EL (cell line): ENCODE data around the gene KLHDC8A.
"Not testable (repeated sequence)": the region's sequence is repeated elsewhere in the genome, so short reads cannot be mapped to it uniquely, and the experiment has no call there.

Experiments used
- DNase-seq: peaks from one replicate; pipeline ENCODE4 v3.0.0-alpha.2; 2016

Gene KLHDC8A

DNA sequence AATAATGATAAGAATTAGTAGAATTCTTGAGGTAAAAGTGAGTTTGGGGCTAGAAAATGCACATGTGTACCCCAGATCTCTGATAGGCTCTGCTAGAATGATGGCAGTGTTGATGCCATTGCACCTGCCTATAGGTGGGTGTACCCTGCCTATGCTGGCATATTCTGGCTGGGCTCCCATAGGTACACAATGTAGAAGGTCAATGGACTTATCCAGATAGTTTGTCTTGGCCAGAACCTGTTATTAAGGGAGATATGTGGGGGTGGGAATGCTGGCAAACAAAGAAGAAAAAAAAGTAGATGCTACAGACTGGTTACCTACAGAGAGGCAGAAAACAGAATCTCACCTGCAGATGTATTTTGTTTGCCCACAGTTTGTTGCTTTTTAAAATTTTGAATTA, 14.1 kb upstream of the KLHDC8A start:
- DNase-seq, result no peak

DNA sequence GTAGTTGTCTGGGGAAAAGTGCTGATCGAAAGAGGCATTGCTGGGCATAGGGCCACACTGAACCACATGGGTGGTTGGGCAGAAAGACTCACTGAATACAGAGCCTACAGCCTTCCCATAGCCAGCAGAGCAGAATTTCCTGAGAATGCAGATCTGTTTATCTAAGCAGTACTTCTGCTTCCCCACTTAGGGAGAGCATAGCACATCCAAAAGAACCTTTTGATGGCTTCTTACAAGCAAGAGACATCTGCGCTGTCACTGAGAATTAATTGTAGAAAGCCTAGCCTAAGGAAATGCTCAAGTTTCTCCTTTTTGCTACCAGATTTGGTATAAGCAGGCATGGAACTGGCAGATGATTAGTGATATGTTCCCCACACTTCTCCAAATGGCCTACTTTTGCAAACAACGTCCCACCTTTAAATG, 13.0 kb upstream of the KLHDC8A start:
- DNase-seq, result no peak

DNA sequence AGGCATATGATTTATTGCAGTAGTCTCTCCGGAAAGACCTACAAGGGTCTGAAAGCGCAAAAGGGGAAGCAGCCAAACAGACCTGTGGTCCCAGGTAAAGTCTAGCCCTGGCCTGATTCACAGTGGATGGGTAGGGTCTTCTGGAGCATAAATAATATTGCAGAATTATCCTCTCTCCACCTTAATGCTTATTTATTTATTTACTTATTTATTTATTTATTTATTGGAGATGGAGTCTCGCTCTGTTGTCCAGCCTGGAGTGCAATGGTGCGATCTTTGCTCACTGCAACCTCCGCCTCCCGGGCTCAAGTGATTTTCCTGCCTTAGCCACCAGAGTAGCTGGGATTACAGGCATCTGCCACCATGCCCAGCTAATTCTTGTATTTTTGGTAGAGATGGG, 11.8 kb upstream of the KLHDC8A start:
- DNase-seq, result no peak

DNA sequence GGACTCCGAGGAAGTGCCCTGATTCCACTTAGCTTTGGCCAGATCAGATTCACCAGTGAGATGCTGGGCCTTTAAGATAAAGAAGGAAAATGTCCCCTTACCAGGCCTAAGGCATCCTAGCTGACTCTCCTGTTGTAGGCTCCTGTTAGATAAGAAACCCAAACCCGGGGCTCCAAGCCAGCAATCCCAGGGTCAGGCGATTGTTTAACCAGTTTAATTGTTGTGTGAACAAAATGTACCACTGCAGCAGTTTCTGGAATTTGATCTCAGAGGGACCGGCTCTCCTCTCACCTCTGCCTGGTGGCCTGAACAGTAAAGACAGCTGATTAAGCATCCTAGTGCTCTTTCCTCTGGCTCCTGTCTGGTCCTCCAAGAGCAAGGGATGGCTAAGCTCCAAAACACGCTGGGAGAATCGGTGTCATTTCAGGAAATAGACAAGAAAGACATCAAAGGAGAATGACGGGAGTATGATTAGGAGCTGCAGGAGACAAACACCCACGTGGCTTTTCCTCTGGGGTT, 9.3 kb upstream of the KLHDC8A start:
- DNase-seq, result no peak

DNA sequence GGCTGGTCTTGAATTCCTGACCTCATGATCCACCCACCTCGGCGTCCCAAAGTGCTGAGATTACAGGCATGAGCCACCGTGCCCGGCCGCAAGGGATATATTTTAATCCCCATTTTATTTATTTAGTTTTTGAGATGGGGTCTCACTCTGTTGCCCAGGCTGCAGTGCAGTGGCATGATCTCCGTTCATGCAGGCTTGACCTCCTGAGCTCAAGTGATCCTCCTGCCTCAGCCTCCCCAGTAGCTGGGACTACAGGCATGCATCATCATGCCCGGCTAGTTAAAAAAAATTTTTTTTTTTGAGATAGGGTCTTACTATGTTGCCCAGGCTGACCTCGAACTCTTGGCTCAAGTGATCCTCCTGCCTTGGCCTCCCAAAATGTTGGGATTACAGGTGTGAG, 8.4 kb upstream of the KLHDC8A start:
- not testable (repeated sequence) for DNase-seq

DNA sequence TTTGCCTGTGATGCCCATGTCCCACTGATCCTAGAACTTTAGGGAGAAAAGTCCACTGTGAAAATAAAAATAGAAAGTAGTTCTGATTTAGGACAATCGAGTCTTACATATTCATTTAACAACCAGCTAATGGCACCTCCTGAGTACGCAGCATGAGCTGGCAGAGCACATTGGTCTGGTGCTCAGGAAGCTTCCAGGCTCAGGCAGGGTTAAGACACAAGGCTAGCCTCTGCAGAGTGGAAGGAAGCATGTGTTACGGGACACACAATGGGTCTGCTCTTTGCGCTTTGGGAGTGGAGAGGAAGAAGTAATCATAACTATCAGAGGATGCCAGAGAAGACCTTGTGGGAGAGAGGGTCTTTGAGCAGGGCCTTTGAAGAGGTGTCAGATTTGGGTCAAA, 4.2 kb upstream of the KLHDC8A start:
- no peak for DNase-seq

DNA sequence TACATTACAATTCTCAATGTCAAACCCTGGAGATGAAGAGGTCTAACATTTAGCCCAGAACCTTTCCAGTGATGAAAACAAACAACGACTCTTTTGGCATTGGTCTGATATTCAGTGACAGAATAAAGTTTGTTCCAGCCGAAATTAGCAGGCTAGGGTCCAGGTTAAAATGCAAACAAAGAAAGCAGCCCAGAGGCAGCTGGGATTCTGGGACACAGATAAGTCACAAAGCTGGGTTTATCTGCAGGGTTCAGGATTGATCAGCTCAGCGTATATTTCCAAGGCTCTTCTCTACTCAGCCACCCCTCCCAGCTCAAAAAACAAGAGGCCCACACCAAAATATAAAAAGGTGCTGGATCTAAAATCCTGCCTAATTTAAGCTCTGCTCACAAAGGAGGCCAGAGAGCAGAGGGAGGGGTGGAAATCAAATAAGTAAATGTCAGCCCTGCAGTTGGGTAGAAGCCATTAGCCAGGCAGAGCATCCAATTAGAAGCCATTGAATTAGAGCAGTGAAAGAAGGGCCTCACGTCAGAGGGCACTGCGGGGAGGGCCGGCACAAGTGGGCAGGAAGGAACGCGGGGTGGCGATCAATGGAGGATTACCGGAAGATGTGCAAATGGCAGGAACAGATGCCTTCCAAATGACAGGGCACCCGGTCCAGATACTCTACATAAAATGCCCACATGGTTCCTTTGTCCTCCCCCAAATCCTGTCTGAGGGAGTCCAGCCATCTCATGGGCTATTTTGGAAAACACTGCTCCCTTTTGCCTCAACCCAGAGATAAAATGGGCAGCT, 3.2 kb upstream of the KLHDC8A start:
- DNase-seq, result no peak

DNA sequence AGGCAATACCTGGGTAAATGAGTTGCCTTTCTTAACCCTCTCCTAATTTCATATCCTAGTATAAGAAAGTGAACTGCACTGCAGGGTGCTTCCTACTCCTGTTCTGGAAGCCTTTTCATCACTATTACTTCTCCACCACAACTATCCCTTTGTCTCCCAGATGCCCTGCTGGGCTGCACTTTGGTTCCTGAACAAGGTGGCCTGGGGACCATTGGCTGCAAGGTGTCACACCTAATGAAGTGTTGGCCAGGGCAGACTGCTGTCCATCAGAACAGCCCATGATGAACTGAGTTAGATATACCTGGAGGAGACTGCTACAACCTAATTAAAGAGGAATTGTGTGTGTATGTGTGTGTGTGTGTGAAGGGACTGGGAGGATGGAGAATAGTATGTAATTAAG, 1.9 kb upstream of the KLHDC8A start:
- no peak for DNase-seq

DNA sequence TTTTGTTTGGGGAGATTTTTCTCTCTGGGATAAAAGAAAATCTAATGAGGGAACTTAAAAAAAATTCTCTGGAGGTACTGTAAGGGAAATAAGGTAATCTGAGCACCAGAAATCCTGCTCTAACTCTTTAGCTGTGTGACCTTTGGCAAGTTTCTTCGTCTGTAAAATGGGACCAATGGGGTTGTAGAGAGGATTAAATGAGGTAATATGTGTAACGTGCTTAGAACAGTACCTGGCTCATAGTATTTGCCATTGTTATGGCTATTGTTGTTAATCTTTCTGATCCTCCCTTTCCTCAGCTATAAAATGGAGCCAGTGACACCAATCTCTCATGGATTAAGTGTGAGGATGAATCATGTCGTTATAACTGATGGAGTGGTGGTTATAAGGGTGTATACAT, 845 bp upstream of the KLHDC8A start:
- no peak for DNase-seq

DNA sequence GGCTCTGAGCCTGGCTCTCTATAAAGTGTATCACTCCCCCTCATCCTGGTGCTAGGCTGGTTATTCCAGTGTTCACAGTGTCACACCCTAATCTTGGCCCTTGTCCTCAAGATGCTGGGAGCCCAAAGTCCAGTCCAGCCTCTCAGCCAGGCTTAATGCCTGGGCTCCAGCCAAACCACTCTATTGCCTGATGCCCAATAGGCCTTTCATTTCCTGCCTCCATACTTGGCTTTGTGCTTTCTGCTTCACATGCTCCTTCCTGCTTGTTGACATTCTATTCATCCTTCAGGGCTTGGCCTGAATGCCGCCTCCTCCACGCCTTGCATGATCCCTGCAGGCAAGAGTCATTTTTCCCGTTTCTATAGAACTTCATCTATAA, 1.7 kb downstream of the KLHDC8A start:
- peak; percentile 27 for DNase-seq

DNA sequence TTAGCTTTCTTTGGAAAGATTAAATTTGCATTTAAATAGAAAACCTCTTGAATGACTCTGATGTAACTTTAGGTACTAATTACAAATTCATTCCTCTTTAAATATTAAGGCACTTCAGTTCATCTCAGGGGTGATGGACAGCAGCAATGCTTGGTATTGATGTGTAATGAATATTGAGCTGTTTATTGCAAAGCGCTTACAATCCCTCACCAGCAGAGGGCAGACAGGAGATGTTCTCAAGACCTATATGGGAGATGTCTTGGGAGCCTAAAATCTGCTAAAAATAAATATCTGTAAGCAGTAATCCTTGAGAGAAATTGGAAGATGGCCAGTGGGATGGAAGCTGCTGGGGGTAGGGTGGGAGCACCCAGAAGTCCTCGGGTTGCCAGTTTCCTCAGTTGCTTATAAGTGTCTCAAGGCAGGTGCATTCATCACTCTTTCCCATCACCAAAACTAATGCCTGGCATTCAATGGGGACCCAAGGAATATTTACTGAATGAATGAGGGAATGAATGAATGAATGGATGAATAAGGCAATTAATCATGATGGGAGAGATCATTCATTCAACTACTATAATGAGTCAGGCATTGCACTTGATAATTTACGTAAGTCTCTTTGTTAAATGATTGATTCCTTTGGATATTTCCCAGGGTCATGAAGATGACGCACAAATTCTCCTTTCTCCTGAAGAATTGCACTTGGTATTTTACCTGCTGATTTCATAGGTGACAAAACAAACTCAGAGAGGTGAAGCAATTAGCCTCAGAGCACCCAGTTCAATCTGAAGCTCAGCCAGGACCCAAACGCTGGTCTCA, 2.3 kb downstream of the KLHDC8A start:
- peak; percentile 70 for DNase-seq

DNA sequence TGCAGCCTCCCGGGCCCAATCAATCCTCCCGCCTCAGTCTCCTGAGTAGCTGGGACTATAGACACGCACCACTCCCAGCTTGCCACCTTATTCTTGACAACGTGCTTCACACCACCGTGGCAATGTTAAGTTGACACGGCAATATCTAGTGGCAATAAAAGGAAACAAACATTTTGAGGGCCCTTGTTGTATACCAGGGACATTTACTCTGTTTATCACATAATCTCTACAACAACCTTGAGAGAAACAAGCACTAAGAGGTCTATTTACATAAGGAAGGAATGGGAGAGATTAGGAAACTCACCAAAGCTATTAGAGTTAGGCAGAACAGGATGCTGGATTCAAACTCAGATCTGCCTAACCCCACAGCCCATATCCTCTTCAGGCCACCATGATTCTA, 3.1 kb downstream of the KLHDC8A start:
- DNase-seq, result no peak

DNA sequence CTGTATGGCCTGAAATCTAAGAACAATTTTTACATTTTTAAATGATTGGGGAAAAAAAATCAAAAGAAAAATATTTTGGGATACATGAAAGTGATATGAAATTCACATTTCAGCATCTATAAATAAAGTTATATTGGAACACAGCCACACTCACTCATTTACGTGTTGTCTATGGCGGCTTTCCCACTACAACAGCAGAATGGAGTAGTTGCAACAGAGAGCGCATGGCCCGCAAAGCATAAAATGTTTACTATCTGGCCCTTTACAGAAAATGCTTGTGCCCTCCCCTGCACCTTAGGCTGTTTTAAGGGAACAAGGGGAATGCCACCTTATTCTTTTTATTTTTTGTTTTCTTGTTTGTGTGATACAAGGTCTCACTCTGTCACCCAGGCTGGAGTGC, 3.5 kb downstream of the KLHDC8A start:
- DNase-seq, result no peak

DNA sequence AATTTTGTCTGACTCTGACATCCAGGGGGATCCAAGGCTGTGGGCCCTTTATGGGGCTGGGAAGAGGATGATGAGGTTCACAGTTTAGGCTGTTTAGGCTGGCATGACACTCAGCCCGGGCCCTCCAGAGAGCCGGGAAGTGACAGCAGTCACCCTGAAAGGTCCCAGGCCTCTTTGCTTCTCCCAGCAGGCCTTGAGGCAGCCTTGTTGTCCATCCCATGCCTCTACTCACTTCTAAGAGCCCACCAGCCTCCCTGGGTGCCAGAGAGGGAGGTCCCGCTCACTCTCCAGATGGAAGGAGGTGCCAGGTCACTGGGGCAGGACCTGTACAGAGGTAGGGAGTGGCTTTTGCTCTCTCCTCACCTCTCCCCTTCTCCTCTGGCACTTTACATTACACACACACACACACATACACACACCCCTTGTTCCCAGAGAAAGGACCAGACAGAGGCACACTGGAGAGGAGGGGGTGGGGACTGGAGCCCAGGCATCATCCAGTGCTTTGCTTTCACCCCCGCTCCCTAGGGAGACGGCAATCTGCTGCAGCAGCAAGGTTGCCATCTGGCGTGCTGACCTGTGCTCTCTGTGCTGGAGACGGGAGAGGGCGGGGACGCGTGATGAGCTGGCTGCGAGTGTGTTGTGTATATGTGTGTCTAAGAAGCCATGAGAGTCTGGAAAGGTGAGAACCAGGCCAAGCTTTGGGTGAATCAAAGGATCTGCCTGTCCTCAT, 4.6 kb downstream of the KLHDC8A start:
- DNase-seq, result peak; percentile 31

DNA sequence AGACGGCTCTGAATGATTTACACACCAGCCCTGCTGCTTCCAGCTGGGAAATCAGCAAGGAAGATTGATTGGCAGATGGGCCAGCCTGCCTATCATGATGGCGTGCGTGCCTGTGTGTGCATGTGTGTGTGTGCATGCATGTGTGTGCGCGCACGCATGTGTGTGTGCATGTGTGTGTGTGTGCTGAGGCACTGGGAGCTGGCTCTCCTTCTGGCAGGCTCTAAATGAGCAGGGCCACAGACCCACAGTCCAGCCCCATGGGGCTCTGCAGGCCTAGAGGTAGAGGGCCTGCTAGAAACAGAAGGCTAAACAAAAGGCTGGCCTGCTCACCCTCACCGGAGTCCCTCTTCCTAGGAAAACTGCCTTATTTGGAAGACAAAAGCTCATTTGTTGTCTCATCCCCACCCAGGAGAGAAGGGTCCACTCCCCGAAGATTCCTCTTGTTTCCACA, 6.0 kb downstream of the KLHDC8A start:
- DNase-seq, result no peak

DNA sequence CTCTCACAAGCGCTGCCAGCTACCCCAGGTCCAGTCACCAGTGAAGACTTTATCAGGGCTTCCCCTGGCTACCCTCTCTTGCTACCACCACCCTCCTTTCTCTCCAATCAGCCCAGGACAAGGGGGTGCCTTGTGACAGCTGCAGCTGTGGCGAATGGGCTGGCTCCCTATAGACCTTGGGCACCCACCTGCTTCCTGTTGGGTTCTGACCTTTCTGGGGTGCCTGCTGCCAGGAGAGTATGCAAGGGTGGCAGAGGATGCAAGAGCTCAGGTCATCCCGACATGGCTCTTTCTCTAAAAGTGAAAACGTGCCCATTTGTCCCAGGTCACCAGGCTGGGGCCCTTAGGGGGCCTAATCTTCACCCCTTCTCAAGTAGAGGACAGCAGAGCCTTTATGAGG, 6.6 kb downstream of the KLHDC8A start:
- DNase-seq, result no peak

DNA sequence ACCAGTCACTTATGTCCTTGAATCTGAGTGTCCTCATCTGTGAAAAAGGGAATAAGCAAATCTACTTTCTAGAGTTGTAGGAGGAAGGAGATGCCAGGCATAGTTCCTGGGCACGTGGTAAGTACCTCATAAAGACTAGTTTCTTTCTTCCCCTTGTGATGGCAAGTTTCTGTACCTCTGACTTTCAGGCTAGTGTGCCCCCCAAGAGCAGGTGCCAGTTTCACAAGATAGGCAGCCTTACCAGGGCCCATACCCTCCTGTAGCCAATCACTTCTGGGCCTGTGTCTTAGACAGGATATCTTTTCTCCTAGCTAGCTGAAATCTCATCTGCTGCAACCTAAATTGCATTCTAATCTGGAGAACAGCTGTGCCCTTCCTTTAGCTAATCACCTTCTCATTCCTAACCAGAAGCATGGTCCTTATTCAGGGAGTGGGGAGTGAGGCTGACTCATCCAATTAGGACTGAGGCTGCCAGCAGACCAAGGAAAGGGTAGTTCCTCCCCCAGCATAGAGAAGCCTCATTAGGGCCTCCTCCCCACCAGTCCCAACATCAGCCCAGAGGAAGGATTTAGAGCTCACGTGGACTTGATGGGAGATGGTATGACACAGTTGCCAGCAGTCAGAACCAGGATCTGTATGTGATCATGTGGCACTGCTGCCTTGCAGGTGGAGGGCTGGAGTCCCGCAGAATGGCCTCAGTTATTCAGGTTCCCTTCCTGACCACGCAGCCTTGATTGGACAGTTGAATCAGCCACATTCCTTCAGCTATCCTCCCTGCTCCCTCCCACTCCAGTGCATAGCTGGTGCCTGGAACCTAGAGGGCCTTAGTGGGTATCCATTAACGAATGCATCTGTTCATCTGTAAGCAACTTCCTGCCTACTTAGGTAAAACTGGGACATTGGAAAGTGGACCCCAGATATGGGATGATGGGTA, 7.9 kb downstream of the KLHDC8A start:
- DNase-seq, result no peak

DNA sequence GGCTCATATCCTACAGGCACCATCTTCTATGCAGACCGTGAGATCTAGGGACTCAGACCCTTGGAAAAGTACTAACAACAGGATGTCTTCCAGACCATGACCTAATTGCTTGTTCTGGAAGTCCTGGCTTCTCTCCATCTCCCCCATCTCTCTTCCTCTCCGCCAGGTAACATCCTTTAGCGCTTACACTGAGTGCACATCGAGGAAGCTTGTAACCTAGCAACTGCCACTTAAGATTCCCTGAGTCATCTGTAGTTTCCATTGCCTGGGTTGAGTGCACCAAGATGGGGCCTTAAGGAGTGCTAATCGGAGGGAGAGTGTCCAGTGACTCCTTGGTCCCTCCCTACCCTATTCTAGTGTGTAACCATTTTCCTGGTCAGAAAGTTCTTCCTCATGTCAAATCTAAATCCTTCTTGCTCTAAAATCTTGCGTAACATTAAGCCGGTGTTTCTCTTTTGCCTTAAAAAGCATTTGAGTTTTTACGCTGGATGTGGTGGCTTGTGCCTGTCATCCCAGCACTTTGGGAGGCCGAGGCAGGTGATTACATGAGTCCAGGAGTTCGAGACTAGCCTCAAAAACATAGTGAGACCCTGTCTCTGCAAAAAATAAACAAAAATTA, 9.7 kb downstream of the KLHDC8A start:
- no peak for DNase-seq

DNA sequence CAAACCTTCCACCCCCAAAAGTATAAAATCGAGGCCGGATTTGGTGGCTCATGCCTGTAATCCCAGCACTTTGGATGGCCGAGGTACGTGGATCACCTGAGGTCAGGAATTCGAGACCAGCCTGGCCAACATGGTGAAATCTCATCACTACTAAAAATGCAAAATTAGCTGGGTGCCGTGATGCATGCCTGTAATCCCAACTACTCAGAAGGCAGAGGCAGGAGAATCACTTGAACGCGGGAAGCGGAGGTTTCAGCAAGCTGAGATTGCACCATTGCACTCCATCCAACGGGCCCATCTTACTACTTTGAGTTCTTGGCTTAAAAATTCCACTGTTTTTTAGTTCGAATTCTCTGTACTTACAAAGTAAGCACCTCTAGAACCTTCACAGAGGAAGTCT, 11.0 kb downstream of the KLHDC8A start:
- DNase-seq, result no peak

DNA sequence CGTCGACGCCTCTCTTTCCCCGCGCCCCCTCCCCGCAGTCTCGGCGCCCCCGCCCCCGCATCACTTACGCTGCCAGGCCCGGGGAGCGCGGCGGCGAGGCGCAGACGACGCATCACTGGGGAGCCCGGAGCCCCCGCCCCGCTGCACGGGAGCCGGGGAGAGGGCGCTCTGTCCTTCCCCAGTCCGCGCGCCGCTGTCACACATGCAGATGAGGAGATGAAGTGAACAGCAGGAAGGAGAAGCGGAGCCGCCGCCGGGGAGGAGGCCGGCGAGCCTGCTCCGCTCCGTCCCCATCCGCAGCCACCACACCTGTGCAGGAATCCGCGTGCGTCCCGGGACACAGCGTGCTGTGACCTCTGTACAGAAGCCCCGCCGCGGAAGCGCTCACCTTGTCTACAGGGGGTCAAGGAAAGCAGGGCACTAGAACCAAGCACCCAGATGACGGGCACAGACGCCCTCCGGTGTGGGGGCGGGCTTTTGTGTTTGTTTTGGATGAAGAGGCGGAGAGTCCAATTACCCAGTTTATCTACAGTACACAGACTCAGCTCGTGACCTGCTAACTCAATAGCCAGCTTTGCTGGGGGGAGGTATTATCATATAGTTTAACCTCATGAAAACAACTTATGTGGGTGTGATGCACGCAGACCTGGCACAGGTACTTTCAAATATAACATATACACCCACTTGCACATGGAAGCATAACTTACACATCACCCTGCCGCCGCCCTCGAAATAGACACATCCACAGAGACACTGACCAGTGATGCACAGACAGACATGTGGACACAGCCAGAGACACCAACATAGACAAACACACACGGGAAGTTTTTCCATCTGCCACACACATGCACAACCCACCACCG, 12.4 kb downstream of the KLHDC8A start:
- DNase-seq, result no peak
